Measurements from ENCODE around the gene RGL4. TPM values are rescaled to one million over a fixed set of nuclear protein-coding genes. Genes with fewer than 3 reads are reported as not detected.

Gene RGL4
- total and polyA plus RNA-seq, 2 of the 13 experiments (the other 11 are each of a cell fraction or from before 2014, with no cell fraction given) = not detected

DNA sequence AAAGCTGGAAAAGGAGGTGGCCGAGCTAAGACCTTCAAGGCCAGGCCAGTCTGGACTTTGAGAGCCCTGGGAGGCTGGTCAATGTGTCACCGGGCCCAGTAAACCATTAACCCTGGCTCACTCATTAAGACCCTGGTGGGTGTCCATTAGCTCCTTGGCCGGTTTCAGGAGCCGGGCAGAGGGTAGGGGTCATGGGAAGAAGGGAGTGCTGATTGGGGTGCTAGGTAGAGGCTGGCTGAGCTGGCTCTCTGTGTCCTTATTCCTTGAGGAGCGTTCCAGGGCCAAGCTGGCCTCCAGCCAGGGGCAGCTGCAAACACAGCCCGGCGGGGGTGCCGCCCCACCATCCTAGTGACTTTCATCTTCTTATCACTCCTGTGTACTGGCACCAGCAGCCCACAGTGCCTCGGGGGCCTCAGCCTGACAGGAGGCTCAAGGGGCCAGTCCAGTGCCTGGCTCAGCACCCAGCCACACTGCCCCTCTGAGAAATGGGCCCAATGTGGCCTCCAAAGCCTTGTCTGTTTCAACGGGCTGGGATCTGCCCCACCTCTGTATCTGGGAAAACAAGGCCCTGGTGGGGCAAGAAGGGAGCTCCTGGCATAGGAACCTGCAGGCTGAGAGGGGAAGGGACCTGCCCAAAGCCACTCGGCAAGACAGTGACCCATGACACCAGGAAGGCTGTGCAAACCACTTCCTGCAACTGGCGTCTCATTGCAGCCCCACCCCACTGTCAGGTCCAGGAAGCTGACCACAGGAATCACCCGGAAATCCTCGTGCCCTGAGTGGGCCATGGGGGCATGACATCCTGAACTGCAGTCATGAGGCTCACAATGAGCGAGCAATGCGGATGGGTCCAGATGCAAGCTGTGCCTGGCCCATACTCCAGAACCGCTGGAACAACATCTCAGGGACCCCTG lies 15.1 kb upstream of the RGL4 start (continued):
- TF ChIP-seq ZNF362 (CRISPR knock-in tag; IDR thresholded peaks at IDR 0.05; ENCODE audit: borderline replicate concordance) (no peak), ZNF496 (CRISPR knock-in tag; IDR thresholded peaks at IDR 0.05; ENCODE audit: insufficient replicate concordance) (no peak), ATF7-NPFF (CRISPR knock-in tag; IDR thresholded peaks at IDR 0.05; ENCODE audit: low read depth) (no peak), ZNF629 (CRISPR knock-in tag; conservative IDR thresholded peaks at IDR 0.05) (peak; percentile 99), KMT2B (CRISPR knock-in tag; IDR thresholded peaks at IDR 0.05) (no peak), PCBP1 (IDR thresholded peaks at IDR 0.05; ENCODE audit: borderline replicate concordance, low read depth, low read length) (no peak), ZFY (CRISPR knock-in tag; IDR thresholded peaks at IDR 0.05) (peak; percentile 66), PPARG (CRISPR knock-in tag; conservative IDR thresholded peaks at IDR 0.05) (no peak), ZNF556 (CRISPR knock-in tag; IDR thresholded peaks at IDR 0.05; ENCODE audit: borderline replicate concordance) (no peak), MIXL1 (CRISPR knock-in tag; IDR thresholded peaks at IDR 0.05) (no peak)
- TF ChIP-seq, protein P1, sequence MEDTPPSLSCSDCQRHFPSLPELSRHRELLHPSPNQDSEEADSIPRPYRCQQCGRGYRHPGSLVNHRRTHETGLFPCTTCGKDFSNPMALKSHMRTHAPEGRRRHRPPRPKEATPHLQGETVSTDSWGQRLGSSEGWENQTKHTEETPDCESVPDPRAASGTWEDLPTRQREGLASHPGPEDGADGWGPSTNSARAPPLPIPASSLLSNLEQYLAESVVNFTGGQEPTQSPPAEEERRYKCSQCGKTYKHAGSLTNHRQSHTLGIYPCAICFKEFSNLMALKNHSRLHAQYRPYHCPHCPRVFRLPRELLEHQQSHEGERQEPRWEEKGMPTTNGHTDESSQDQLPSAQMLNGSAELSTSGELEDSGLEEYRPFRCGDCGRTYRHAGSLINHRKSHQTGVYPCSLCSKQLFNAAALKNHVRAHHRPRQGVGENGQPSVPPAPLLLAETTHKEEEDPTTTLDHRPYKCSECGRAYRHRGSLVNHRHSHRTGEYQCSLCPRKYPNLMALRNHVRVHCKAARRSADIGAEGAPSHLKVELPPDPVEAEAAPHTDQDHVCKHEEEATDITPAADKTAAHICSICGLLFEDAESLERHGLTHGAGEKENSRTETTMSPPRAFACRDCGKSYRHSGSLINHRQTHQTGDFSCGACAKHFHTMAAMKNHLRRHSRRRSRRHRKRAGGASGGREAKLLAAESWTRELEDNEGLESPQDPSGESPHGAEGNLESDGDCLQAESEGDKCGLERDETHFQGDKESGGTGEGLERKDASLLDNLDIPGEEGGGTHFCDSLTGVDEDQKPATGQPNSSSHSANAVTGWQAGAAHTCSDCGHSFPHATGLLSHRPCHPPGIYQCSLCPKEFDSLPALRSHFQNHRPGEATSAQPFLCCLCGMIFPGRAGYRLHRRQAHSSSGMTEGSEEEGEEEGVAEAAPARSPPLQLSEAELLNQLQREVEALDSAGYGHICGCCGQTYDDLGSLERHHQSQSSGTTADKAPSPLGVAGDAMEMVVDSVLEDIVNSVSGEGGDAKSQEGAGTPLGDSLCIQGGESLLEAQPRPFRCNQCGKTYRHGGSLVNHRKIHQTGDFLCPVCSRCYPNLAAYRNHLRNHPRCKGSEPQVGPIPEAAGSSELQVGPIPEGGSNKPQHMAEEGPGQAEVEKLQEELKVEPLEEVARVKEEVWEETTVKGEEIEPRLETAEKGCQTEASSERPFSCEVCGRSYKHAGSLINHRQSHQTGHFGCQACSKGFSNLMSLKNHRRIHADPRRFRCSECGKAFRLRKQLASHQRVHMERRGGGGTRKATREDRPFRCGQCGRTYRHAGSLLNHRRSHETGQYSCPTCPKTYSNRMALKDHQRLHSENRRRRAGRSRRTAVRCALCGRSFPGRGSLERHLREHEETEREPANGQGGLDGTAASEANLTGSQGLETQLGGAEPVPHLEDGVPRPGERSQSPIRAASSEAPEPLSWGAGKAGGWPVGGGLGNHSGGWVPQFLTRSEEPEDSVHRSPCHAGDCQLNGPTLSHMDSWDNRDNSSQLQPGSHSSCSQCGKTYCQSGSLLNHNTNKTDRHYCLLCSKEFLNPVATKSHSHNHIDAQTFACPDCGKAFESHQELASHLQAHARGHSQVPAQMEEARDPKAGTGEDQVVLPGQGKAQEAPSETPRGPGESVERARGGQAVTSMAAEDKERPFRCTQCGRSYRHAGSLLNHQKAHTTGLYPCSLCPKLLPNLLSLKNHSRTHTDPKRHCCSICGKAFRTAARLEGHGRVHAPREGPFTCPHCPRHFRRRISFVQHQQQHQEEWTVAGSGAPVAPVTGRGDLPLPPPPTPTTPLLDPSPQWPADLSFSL (CRISPR knock-in tag; IDR thresholded peaks at IDR 0.05) = no peak
- TF ChIP-seq, protein P2, sequence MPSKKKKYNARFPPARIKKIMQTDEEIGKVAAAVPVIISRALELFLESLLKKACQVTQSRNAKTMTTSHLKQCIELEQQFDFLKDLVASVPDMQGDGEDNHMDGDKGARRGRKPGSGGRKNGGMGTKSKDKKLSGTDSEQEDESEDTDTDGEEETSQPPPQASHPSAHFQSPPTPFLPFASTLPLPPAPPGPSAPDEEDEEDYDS (CRISPR knock-in tag; IDR thresholded peaks at IDR 0.05) = peak; percentile 67
- TF ChIP-seq, protein P3, sequence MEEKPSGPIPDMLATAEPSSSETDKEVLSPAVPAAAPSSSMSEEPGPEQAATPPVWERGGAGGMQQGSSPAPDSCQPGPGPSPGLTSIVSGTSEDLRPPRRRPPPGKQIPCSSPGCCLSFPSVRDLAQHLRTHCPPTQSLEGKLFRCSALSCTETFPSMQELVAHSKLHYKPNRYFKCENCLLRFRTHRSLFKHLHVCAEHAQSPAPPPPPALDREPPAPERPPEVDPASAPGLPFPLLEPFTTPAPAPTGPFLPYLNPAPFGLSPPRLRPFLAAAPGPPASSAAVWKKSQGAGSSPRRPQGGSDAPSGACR (CRISPR knock-in tag; IDR thresholded peaks at IDR 0.05) = no peak
- TF ChIP-seq, protein P4, sequence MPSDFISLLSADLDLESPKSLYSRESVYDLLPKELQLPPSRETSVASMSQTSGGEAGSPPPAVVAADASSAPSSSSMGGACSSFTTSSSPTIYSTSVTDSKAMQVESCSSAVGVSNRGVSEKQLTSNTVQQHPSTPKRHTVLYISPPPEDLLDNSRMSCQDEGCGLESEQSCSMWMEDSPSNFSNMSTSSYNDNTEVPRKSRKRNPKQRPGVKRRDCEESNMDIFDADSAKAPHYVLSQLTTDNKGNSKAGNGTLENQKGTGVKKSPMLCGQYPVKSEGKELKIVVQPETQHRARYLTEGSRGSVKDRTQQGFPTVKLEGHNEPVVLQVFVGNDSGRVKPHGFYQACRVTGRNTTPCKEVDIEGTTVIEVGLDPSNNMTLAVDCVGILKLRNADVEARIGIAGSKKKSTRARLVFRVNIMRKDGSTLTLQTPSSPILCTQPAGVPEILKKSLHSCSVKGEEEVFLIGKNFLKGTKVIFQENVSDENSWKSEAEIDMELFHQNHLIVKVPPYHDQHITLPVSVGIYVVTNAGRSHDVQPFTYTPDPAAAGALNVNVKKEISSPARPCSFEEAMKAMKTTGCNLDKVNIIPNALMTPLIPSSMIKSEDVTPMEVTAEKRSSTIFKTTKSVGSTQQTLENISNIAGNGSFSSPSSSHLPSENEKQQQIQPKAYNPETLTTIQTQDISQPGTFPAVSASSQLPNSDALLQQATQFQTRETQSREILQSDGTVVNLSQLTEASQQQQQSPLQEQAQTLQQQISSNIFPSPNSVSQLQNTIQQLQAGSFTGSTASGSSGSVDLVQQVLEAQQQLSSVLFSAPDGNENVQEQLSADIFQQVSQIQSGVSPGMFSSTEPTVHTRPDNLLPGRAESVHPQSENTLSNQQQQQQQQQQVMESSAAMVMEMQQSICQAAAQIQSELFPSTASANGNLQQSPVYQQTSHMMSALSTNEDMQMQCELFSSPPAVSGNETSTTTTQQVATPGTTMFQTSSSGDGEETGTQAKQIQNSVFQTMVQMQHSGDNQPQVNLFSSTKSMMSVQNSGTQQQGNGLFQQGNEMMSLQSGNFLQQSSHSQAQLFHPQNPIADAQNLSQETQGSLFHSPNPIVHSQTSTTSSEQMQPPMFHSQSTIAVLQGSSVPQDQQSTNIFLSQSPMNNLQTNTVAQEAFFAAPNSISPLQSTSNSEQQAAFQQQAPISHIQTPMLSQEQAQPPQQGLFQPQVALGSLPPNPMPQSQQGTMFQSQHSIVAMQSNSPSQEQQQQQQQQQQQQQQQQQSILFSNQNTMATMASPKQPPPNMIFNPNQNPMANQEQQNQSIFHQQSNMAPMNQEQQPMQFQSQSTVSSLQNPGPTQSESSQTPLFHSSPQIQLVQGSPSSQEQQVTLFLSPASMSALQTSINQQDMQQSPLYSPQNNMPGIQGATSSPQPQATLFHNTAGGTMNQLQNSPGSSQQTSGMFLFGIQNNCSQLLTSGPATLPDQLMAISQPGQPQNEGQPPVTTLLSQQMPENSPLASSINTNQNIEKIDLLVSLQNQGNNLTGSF (CRISPR knock-in tag; IDR thresholded peaks at IDR 0.05) = no peak
